DOHH2 (cell line): ENCODE data around the gene CD72.

ENCODE experiments used
- EZH2phosphoT487 ChIP-seq: fragments of 200-600 bp; sonication (generic); IDR thresholded peaks from 2 replicates; pipeline ENCODE4 v1.6.1; 2017; ENCODE audit warnings: borderline replicate concordance, mild to moderate bottlenecking, antibody characterized with exemption, low read length, moderate library complexity, mixed read lengths
- TF ChIP-seq, protein P1 (sequence below): fragments of 200-600 bp; sonication (generic); IDR thresholded peaks from one replicate; pipeline ENCODE4 v1.5.1; 2014; ENCODE audit warnings: antibody characterized with exemption, mild to moderate bottlenecking, low read depth, low read length; ENCODE audit not compliant: poor library complexity, severe bottlenecking

GRCh38 chr9:35643046-35643445 lies 24.8 kb upstream of the CD72 start:
- TF ChIP-seq, protein P1, sequence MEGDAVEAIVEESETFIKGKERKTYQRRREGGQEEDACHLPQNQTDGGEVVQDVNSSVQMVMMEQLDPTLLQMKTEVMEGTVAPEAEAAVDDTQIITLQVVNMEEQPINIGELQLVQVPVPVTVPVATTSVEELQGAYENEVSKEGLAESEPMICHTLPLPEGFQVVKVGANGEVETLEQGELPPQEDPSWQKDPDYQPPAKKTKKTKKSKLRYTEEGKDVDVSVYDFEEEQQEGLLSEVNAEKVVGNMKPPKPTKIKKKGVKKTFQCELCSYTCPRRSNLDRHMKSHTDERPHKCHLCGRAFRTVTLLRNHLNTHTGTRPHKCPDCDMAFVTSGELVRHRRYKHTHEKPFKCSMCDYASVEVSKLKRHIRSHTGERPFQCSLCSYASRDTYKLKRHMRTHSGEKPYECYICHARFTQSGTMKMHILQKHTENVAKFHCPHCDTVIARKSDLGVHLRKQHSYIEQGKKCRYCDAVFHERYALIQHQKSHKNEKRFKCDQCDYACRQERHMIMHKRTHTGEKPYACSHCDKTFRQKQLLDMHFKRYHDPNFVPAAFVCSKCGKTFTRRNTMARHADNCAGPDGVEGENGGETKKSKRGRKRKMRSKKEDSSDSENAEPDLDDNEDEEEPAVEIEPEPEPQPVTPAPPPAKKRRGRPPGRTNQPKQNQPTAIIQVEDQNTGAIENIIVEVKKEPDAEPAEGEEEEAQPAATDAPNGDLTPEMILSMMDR, result no peak
- TF ChIP-seq EZH2phosphoT487, result no peak
